K562 (cell line): ENCODE data around the gene EFCAB9. TPM values are rescaled to one million over a fixed set of nuclear protein-coding genes. Genes with fewer than 3 reads are reported as not detected.
A peak's percentile ranks its signal among the peaks of the same experiment; 100 is the strongest.

ENCODE experiments used
- CBFA2T3 ChIP-seq: fragments of 450-650 bp; IDR thresholded peaks from 2 replicates; pipeline ENCODE4 v1.6.1; 2017
- CCNT2 ChIP-seq: IDR thresholded peaks from 2 replicates; pipeline ENCODE4 v1.6.1; 2011; ENCODE audit warnings: borderline replicate concordance, low read depth, mild to moderate bottlenecking, moderate library complexity, mixed read lengths, low read length; ENCODE audit not compliant: insufficient read length; ENCODE audit errors: extremely low read depth
- E2F3 ChIP-seq: fragments of 250-450 bp; sonication (Bioruptor Pico); IDR thresholded peaks from 2 replicates; pipeline ENCODE4 v1.4.0; 2020; ENCODE audit warnings: mild to moderate bottlenecking
- GABPB2 ChIP-seq: fragments of 250-450 bp; sonication (Bioruptor Pico); conservative IDR thresholded peaks from 2 replicates; pipeline ENCODE4 v1.5.1; 2021; ENCODE audit warnings: mild to moderate bottlenecking
- HDAC8 ChIP-seq: fragments of 450-650 bp; IDR thresholded peaks from 2 replicates; pipeline ENCODE4 v1.6.1; 2016; ENCODE audit warnings: mild to moderate bottlenecking, missing genetic modification characterization, moderate library complexity, missing compliant biosample characterization
- KDM4B ChIP-seq, 2 experiments: fragments of 450-650 bp in 1 of 2; sonication (generic) in 1 of 2; IDR thresholded peaks; 2 replicates each; pipeline ENCODE4 v1.6.1; 2016 to 2017; ENCODE audit warnings: borderline replicate concordance in 2 of 2, antibody characterized with exemption in 1 of 2, low read depth in 1 of 2, mild to moderate bottlenecking in 1 of 2
- LARP7 ChIP-seq: fragments of 450-650 bp; IDR thresholded peaks from 2 replicates; pipeline ENCODE4 v1.6.1; 2016
- PHB2 ChIP-seq: fragments of 450-650 bp; IDR thresholded peaks from 2 replicates; pipeline ENCODE4 v1.6.1; 2017; ENCODE audit warnings: low read depth
- PURB ChIP-seq: sonication (generic); formaldehyde crosslinking; IDR thresholded peaks from 2 replicates; pipeline ENCODE4 v1.9.0; 2021; ENCODE audit warnings: low read depth, mild to moderate bottlenecking, missing genetic modification reagents
- SAFB2 ChIP-seq: fragments of 200-400 bp; formaldehyde crosslinking; IDR thresholded peaks from 2 replicates; pipeline ENCODE4 v1.6.1; 2018; ENCODE audit warnings: borderline replicate concordance, low read length, low read depth, moderate library complexity; ENCODE audit not compliant: severe bottlenecking
- SREBF2 ChIP-seq: sonication (generic); formaldehyde crosslinking; IDR thresholded peaks from 2 replicates; pipeline ENCODE4 v1.4.0; 2020; ENCODE audit warnings: mild to moderate bottlenecking, missing genetic modification reagents
- TCF3 ChIP-seq: sonication (generic); formaldehyde crosslinking; IDR thresholded peaks from 2 replicates; pipeline ENCODE4 v1.4.0; 2020; ENCODE audit warnings: mild to moderate bottlenecking, missing genetic modification reagents
- TFAM ChIP-seq: fragments of 250-450 bp; sonication (Bioruptor Pico); conservative IDR thresholded peaks from 2 replicates; pipeline ENCODE4 v1.5.0; 2021; ENCODE audit warnings: mild to moderate bottlenecking, moderate library complexity
- ZNF707 ChIP-seq: fragments of 250-450 bp; sonication (Bioruptor Pico); conservative IDR thresholded peaks from 2 replicates; pipeline ENCODE4 v1.8.0; 2022; ENCODE audit warnings: inconsistent platforms, mild to moderate bottlenecking, moderate library complexity
- ZSCAN29 ChIP-seq: fragments of 450-650 bp; IDR thresholded peaks from 2 replicates; pipeline ENCODE4 v1.6.1; 2017
- polyA plus RNA-seq, 8 experiments: library from polyadenylated mRNA; depleted of rRNA in 4 of 8; stranded (reverse) in 5 of 8; unstranded in 3 of 8; fragments of >200 nt; fragmentation: Nextera tagmentation in 2 of 8; fragmentation: Illumina TruSeq in 1 of 8; extraction: Ambion mirVana in 2 of 8; extraction: Trizol in 1 of 8; gene quantifications; 2 replicates each; pipeline versions ENCODE4 v1.2.1 to v1.2.3, GENCODE V29; 2011 to 2014; ENCODE audit warnings: inconsistent platforms in 1 of 8, missing spikeins in 1 of 8
- total RNA-seq, 7 experiments: library from RNA; depleted of rRNA in 6 of 7; stranded (reverse); fragments of >200 nt in 6 of 7; fragmentation: Illumina TruSeq in 2 of 7; extraction: Trizol in 2 of 7; gene quantifications; 2 replicates each; pipeline versions ENCODE4 v1.2.1 to v1.2.3, GENCODE V29; 2011 to 2021; ENCODE audit warnings: low replicate concordance in 1 of 7
- TF ChIP-seq, protein P1 (sequence below): fragments of 450-650 bp; IDR thresholded peaks from 2 replicates; pipeline ENCODE4 v1.6.1; 2017; ENCODE audit warnings: antibody characterized with exemption
- TF ChIP-seq, protein P2 (sequence below): sonication (generic); formaldehyde crosslinking; IDR thresholded peaks from 2 replicates; pipeline ENCODE4 v1.8.1; 2023; ENCODE audit warnings: mild to moderate bottlenecking, missing genetic modification reagents
- TF ChIP-seq, protein P3 (sequence below): IDR thresholded peaks from 2 replicates; pipeline ENCODE4 v1.6.1; 2012; ENCODE audit warnings: low read depth, low read length, improper control_type of control experiment, borderline replicate concordance
- TF ChIP-seq, protein P4 (sequence below): fragments of 250-450 bp; sonication (Bioruptor Pico); IDR thresholded peaks from 2 replicates; pipeline ENCODE4 v1.9.0; 2021; ENCODE audit warnings: mild to moderate bottlenecking
- TF ChIP-seq, protein P5 (sequence below): fragments of 450-650 bp; IDR thresholded peaks from 2 replicates; pipeline ENCODE4 v1.7.1; 2018; ENCODE audit warnings: mild to moderate bottlenecking, low read depth; ENCODE audit not compliant: partially characterized antibody

Gene EFCAB9
- total and polyA plus RNA-seq, 9 of the 15 experiments (the other 6 are each of a cell fraction or from before 2014, with no cell fraction given): not detected

DNA sequence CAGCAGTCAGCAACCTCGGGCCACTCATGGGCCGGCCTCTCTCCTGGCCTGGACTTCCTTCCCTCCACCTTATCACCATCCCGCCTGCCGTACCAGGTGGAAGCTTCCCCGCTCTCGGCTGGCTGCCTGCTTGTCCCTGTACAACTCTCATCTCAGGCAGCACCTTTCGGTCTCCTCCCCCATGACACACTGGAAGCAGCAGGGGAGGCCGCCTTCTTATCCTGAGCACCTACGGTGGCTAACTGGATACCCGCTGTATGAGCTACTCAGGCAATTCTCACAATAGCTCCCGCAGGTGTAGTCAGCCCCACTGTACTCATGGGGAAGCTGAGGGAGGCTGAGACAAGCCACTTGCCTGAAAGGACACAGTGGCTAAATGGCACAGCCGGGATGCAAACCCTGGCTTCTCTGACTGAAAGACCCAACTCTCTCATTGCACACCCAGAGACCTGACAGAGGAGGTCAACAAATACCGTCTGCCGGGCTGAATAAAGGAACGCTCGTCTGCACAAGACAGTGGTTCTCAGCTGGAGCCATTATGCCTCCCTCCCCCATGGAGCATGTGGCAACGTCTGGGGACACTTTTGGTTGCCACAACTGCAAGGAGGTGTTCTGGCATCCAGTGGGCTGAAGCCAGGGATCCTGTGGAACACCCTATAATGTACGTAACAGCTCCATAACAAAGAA, 15.5 kb upstream of the EFCAB9 start (continued):
- TF ChIP-seq, protein P1, sequence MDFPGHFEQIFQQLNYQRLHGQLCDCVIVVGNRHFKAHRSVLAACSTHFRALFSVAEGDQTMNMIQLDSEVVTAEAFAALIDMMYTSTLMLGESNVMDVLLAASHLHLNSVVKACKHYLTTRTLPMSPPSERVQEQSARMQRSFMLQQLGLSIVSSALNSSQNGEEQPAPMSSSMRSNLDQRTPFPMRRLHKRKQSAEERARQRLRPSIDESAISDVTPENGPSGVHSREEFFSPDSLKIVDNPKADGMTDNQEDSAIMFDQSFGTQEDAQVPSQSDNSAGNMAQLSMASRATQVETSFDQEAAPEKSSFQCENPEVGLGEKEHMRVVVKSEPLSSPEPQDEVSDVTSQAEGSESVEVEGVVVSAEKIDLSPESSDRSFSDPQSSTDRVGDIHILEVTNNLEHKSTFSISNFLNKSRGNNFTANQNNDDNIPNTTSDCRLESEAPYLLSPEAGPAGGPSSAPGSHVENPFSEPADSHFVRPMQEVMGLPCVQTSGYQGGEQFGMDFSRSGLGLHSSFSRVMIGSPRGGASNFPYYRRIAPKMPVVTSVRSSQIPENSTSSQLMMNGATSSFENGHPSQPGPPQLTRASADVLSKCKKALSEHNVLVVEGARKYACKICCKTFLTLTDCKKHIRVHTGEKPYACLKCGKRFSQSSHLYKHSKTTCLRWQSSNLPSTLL: no peak
- no peak for TF ChIP-seq TFAM
- TF ChIP-seq, protein P2, sequence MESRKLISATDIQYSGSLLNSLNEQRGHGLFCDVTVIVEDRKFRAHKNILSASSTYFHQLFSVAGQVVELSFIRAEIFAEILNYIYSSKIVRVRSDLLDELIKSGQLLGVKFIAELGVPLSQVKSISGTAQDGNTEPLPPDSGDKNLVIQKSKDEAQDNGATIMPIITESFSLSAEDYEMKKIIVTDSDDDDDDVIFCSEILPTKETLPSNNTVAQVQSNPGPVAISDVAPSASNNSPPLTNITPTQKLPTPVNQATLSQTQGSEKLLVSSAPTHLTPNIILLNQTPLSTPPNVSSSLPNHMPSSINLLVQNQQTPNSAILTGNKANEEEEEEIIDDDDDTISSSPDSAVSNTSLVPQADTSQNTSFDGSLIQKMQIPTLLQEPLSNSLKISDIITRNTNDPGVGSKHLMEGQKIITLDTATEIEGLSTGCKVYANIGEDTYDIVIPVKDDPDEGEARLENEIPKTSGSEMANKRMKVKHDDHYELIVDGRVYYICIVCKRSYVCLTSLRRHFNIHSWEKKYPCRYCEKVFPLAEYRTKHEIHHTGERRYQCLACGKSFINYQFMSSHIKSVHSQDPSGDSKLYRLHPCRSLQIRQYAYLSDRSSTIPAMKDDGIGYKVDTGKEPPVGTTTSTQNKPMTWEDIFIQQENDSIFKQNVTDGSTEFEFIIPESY: peak; percentile 70
- no peak for TF ChIP-seq ZNF707
- TF ChIP-seq KDM4B (IDR thresholded peaks at IDR 0.05; ENCODE audit: borderline replicate concordance in 2 of 2, low read depth in 1 of 2): no peak
- TF ChIP-seq PHB2: no peak
- TF ChIP-seq, protein P3, sequence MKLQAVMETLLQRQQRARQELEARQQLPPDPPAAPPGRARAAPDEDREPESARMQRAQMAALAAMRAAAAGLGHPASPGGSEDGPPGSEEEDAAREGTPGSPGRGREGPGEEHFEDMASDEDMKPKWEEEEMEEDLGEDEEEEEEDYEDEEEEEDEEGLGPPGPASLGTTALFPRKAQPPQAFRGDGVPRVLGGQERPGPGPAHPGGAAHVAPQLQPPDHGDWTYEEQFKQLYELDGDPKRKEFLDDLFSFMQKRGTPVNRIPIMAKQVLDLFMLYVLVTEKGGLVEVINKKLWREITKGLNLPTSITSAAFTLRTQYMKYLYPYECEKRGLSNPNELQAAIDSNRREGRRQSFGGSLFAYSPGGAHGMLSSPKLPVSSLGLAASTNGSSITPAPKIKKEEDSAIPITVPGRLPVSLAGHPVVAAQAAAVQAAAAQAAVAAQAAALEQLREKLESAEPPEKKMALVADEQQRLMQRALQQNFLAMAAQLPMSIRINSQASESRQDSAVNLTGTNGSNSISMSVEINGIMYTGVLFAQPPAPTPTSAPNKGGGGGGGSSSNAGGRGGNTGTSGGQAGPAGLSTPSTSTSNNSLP: no peak
- TF ChIP-seq, protein P4, sequence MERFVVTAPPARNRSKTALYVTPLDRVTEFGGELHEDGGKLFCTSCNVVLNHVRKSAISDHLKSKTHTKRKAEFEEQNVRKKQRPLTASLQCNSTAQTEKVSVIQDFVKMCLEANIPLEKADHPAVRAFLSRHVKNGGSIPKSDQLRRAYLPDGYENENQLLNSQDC (CRISPR knock-in tag): no peak
- TF ChIP-seq HDAC8 (tag): no peak
- no peak for TF ChIP-seq GABPB2 (CRISPR knock-in tag)
- no peak for TF ChIP-seq LARP7
- TF ChIP-seq ZSCAN29: no peak
- TF ChIP-seq, protein P5, sequence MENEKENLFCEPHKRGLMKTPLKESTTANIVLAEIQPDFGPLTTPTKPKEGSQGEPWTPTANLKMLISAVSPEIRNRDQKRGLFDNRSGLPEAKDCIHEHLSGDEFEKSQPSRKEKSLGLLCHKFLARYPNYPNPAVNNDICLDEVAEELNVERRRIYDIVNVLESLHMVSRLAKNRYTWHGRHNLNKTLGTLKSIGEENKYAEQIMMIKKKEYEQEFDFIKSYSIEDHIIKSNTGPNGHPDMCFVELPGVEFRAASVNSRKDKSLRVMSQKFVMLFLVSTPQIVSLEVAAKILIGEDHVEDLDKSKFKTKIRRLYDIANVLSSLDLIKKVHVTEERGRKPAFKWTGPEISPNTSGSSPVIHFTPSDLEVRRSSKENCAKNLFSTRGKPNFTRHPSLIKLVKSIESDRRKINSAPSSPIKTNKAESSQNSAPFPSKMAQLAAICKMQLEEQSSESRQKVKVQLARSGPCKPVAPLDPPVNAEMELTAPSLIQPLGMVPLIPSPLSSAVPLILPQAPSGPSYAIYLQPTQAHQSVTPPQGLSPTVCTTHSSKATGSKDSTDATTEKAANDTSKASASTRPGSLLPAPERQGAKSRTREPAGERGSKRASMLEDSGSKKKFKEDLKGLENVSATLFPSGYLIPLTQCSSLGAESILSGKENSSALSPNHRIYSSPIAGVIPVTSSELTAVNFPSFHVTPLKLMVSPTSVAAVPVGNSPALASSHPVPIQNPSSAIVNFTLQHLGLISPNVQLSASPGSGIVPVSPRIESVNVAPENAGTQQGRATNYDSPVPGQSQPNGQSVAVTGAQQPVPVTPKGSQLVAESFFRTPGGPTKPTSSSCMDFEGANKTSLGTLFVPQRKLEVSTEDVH: no peak
- TF ChIP-seq CCNT2: no peak
- peak; percentile 86 for TF ChIP-seq CBFA2T3
- no peak for TF ChIP-seq PURB
- TF ChIP-seq E2F3 (CRISPR knock-in tag): no peak
- no peak for TF ChIP-seq SAFB2
- TF ChIP-seq TCF3 (CRISPR knock-in tag): peak; percentile 65
- no peak for TF ChIP-seq SREBF2 (CRISPR knock-in tag)
